Endothelial cell of umbilical vein (primary cell): ENCODE results near the gene UTRN. TPM values are rescaled to one million over a fixed set of nuclear protein-coding genes. Genes with fewer than 3 reads are reported as not detected.

Source experiments
- BruUV-seq: library from RNA; stranded (reverse); fragments of 400-500 nt; replicated peaks from 2 replicates; lab custom pipeline; 2021; lab: Mats Ljungman, UMichigan
- CTCF ChIA-PET: fragments of 300-600, 350-600 bp; sonication (Branson Sonifier 250); formaldehyde crosslinking; loops from one replicate; lab custom pipeline; 2021; ENCODE audit warnings: antibody characterized with exemption, inconsistent platforms; lab: Charles Lee
- POLR2A ChIA-PET: fragments of 300-600, 350-600 bp; sonication (Branson Sonifier 250); formaldehyde crosslinking; loops from one replicate; lab custom pipeline; 2021; ENCODE audit warnings: antibody characterized with exemption, inconsistent platforms; lab: Charles Lee
- DNase-seq: peaks from one replicate; pipeline ENCODE4 v3.0.0-alpha.2; 2011; ENCODE audit warnings: low read depth, low spot score
- FAIRE-seq: peaks from 2 replicates; lab custom pipeline; 2011; peaks lifted over from hg19 to GRCh38; lab: Jason Lieb, UNC
- H2AFZ ChIP-seq: 2 replicates; pipeline ENCODE4 v1.6.0; 2012; ENCODE audit warnings: low read depth, low read length, control low read depth, inconsistent platforms
- H3K27ac ChIP-seq: 2 replicates; pipeline ENCODE4 v1.5.1; 2011; ENCODE audit warnings: low read depth, mild to moderate bottlenecking, control low read depth, low read length, moderate library complexity; ENCODE audit not compliant: insufficient read depth
- H3K27me3 ChIP-seq, 2 experiments: 2 replicates each; pipeline versions ENCODE4 v1.6.0 to v1.6.1; 2011; ENCODE audit warnings: low read length in 2 of 2, mixed read lengths in 1 of 2; ENCODE audit not compliant: control insufficient read depth in 2 of 2, insufficient read depth in 2 of 2
- H3K36me3 ChIP-seq, 2 experiments: 2 replicates in 1 of 2; 3 replicates in 1 of 2; pipeline ENCODE4 v1.5.1; 2011; ENCODE audit warnings: low read length in 2 of 2, mild to moderate bottlenecking in 1 of 2, moderate library complexity in 1 of 2; ENCODE audit not compliant: control insufficient read depth in 2 of 2, insufficient read depth in 2 of 2; ENCODE audit errors: extremely low read depth in 1 of 2
- H3K4me1 ChIP-seq: 3 replicates; pipeline ENCODE4 v1.5.1; 2011; ENCODE audit warnings: mild to moderate bottlenecking, low read length; ENCODE audit not compliant: control insufficient read depth, insufficient read depth; ENCODE audit errors: extremely low read depth
- H3K4me2 ChIP-seq: 2 replicates; pipeline ENCODE4 v1.6.1; 2011; ENCODE audit warnings: low read length, control low read depth, mixed read lengths; ENCODE audit not compliant: insufficient read depth
- H3K4me3 ChIP-seq, 3 experiments: fragments of 200-600 bp in 1 of 3; sonication (generic), shearing (Covaris generic) in 1 of 3; replicated peaks in 1 of 3; 2 replicates each; pipeline ENCODE4 v1.5.1; 2011 to 2016; ENCODE audit warnings: control low read depth in 3 of 3, low read length in 3 of 3, mild to moderate bottlenecking in 2 of 3, inconsistent platforms in 1 of 3, low read depth in 1 of 3, moderate library complexity in 1 of 3; ENCODE audit not compliant: insufficient read depth in 1 of 3
- H3K79me2 ChIP-seq: 2 replicates; pipeline ENCODE4 v1.6.0; 2012; ENCODE audit warnings: low read length, inconsistent platforms; ENCODE audit not compliant: control insufficient read depth, insufficient read depth
- H3K9ac ChIP-seq: replicated peaks from 2 replicates; pipeline ENCODE3; 2011; ENCODE audit warnings: low read length, control low read depth; ENCODE audit not compliant: insufficient read depth; ENCODE audit errors: extremely low read depth
- H3K9me1 ChIP-seq: replicated peaks from 3 replicates; pipeline ENCODE4 v1.6.0; 2011; ENCODE audit warnings: mild to moderate bottlenecking, low read length; ENCODE audit not compliant: control insufficient read depth, insufficient read depth; ENCODE audit errors: extremely low read depth
- H3K9me3 ChIP-seq: replicated peaks from 2 replicates; pipeline ENCODE4 v1.5.1; 2012; ENCODE audit warnings: low read length, inconsistent platforms; ENCODE audit not compliant: control insufficient read depth, insufficient read depth
- H4K20me1 ChIP-seq: replicated peaks from 2 replicates; pipeline ENCODE3; 2011; ENCODE audit warnings: mild to moderate bottlenecking, low read length; ENCODE audit not compliant: control insufficient read depth, insufficient read depth; ENCODE audit errors: extremely low read depth
- EZH2 ChIP-seq: IDR thresholded peaks from 2 replicates; pipeline ENCODE4 v1.6.1; 2012; ENCODE audit warnings: borderline replicate concordance, low read depth, mild to moderate bottlenecking, moderate library complexity, low read length, inconsistent platforms; ENCODE audit not compliant: severe bottlenecking
- FOS ChIP-seq: IDR thresholded peaks from 2 replicates; pipeline ENCODE4 v1.6.1; 2011; ENCODE audit warnings: mild to moderate bottlenecking, low read length, moderate library complexity, borderline replicate concordance; ENCODE audit not compliant: insufficient read depth
- GATA2 ChIP-seq: IDR thresholded peaks from 2 replicates; pipeline ENCODE4 v1.7.0; 2011; ENCODE audit warnings: low read depth, mild to moderate bottlenecking, moderate library complexity, mixed read lengths, low read length; ENCODE audit not compliant: insufficient read length, insufficient read depth
- JUN ChIP-seq: IDR thresholded peaks from 2 replicates; pipeline ENCODE4 v1.6.1; 2011; ENCODE audit warnings: borderline replicate concordance, low read depth; ENCODE audit not compliant: insufficient read length, insufficient read depth
- MYC ChIP-seq: IDR thresholded peaks from one replicate; pipeline ENCODE4 v1.6.1; 2011; ENCODE audit warnings: mild to moderate bottlenecking, low read depth, low read length
- POLR2A ChIP-seq: IDR thresholded peaks from 2 replicates; pipeline ENCODE4 v1.6.1; 2012; ENCODE audit warnings: low read depth, mild to moderate bottlenecking, control low read depth, low read length
- POLR2AphosphoS5 ChIP-seq: IDR thresholded peaks from 2 replicates; pipeline ENCODE4 v1.6.1; 2012; ENCODE audit warnings: low read depth, mild to moderate bottlenecking, control low read depth, low read length, moderate library complexity; ENCODE audit not compliant: insufficient read depth
- dilution Hi-C: fragments of 300-500 bp; cut with MboI; formaldehyde crosslinking; loops from one replicate; pipeline ENCODE4 v1.15.0; 2019; ENCODE audit warnings: low sequenced_read_pairs; ENCODE audit not compliant: extremely low pct_ligation_motif_present
- intact Hi-C: fragments of 100-400 bp; cut with micrococcal nuclease; formaldehyde crosslinking; loops from one replicate; pipeline ENCODE4 v1.10.0; 2022
- polyA plus RNA-seq, 4 experiments: library from polyadenylated mRNA; depleted of rRNA in 3 of 4; stranded (reverse) in 3 of 4; unstranded in 1 of 4; fragments of >200 nt; gene quantifications; 2 replicates each; pipeline versions ENCODE4 v1.2.1 to v1.2.3, GENCODE V29; 2011 to 2012; ENCODE audit warnings: missing spikeins in 1 of 4
- total RNA-seq: library from RNA; stranded (reverse); gene quantifications from 2 replicates; pipeline ENCODE4 v1.2.3, GENCODE V29; 2021
- TF ChIP-seq, protein P1 (sequence below), 2 donors: IDR thresholded peaks; 1 replicate in 1 of 2; 2 replicates in 1 of 2; pipeline ENCODE4 v1.5.1; 2011; ENCODE audit warnings: low read length in 2 of 2, mild to moderate bottlenecking in 2 of 2, moderate library complexity in 2 of 2, control low read depth in 1 of 2, inconsistent platforms in 1 of 2, low read depth in 1 of 2; ENCODE audit not compliant: insufficient read depth in 1 of 2; ENCODE audit errors: extremely low read depth in 1 of 2
- TF ChIP-seq, protein P2 (sequence below): IDR thresholded peaks from 2 replicates; pipeline ENCODE4 v1.6.1; 2011; ENCODE audit not compliant: insufficient read depth, insufficient read length

The UTRN gene
- total and polyA plus RNA-seq, 2 donors (not counting 3 experiments of a cell fraction or from before 2014, with no cell fraction given), result 37.4 to 224 TPM

DNA sequence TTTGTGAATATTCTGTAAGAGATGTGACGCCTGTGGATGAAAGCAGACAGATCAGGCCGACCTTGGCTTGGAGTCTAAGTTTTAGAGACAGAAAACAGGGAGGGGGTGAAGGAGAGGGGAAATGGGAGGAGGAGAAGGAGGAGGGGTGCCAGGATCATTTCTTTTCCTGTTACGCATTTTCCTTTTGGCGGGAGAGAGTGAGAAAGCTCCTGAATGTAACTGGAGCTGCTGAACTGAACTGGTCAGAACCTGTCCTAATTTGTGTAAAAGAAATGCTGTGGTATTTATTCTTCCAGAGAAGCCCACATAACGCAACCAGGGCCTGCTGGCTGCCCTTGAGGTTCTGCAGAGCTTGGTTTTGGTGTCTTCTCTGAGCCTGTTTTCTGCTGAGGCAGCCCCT is 41.9 kb downstream of the UTRN start:
- Histone ChIP-seq H3K27ac (peak overlapping the region; percentile 44), H3K79me2 (peaks cover 38% of the 10 kb centered on the region), H3K4me2 (peak overlapping the region; percentile 47), H4K20me1 (no peaks in the 10 kb centered on the region), H3K36me3 (no peaks in the 10 kb centered on the region), H2AFZ (peak overlapping the region; percentile 1), H3K4me3 (no peak overlapping the region), H3K9me3 (no peaks in the 10 kb centered on the region), H3K27me3 (no peaks in the 10 kb centered on the region), H3K9ac (peak overlapping the region; percentile 40), H3K4me1 (peaks cover 28% of the 10 kb centered on the region), H3K9me1 (no peaks in the 10 kb centered on the region)
- intact Hi-C loops, result no loop called here
- no peak for TF ChIP-seq POLR2A
- FAIRE-seq (peak; percentile 63), DNase-seq (peak; percentile 72)
- BruUV-seq, result no TSS peak
- dilution Hi-C loops, result no loop called here
- ChIA-PET CTCF (interaction anchor here (0.7 to 2.1 kb wide), 5 partner anchors 8 to 155 kb away, joined by 3 to 7 read pairs (median 4); no protein-coding TSS in a partner anchor), POLR2A (interaction anchor here (0.5 kb wide), 1 partner anchor 125 kb away, joined by 3 read pairs; no protein-coding TSS in a partner anchor)

DNA sequence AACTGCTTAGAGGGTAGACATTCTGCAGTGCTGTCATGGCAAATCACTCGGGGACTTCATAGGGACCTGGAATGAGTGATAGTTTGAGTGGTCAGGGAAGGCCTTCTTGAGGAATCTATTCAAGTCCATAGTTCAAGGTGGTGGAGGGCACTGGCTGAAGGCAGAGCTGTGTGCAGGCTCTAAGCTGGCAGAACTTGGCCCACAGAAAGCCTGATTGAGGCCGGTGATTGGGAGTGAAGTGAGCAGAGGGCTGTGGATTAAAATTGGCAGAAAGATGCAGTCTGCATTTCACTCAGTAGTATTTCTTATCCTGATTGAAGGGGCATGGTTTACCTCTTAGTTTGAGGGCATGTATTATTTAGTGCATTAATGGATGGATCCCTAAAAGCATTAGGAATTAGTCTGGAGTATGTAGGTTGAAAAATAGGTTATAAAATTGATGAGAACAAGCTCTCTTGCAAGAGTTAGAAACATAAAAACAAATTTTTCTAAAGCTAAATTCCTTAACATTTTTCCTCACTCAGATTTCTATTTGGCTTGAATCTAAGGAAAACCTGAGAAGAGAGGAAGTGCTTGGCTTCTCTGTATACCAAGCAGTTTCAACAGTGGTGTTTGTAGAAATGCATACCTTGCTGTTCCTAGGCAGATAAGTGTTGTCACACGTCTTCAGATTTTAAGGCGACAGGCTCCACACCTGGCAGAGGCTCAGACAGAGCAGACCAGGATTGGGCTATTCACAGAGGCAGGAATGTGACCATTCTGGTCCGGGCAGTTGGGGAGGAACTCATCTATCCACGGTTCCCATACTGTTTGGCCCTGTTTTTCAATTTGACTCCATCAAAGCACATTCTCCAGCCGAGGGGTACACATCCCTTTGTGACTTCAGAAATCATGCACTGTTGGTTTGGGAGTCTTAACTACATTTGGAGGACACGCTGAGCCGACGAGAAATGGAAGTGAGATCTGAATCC is 45.2 kb downstream of the UTRN start:
- BruUV-seq, result no TSS peak
- Histone ChIP-seq H3K4me2 (no peak overlapping the region), H3K4me1 (peaks cover 32% of the 10 kb centered on the region), H3K9ac (no peak overlapping the region), H3K27me3 (no peaks in the 10 kb centered on the region), H3K9me3 (no peaks in the 10 kb centered on the region), H2AFZ (no peak overlapping the region), H4K20me1 (peaks cover 2% of the 10 kb centered on the region), H3K27ac (no peak overlapping the region), H3K79me2 (peaks cover 37% of the 10 kb centered on the region), H3K36me3 (no peaks in the 10 kb centered on the region), H3K4me3 (no peak overlapping the region), H3K9me1 (no peaks in the 10 kb centered on the region)
- ChIA-PET POLR2A (no interaction called here), CTCF (interaction anchor here (1.5 kb wide), 1 partner anchor 152 kb away, joined by 3 read pairs; no protein-coding TSS in a partner anchor)
- FAIRE-seq (no peak), DNase-seq (no peak)
- dilution Hi-C loops, result no loop called here
- TF ChIP-seq, protein P1, sequence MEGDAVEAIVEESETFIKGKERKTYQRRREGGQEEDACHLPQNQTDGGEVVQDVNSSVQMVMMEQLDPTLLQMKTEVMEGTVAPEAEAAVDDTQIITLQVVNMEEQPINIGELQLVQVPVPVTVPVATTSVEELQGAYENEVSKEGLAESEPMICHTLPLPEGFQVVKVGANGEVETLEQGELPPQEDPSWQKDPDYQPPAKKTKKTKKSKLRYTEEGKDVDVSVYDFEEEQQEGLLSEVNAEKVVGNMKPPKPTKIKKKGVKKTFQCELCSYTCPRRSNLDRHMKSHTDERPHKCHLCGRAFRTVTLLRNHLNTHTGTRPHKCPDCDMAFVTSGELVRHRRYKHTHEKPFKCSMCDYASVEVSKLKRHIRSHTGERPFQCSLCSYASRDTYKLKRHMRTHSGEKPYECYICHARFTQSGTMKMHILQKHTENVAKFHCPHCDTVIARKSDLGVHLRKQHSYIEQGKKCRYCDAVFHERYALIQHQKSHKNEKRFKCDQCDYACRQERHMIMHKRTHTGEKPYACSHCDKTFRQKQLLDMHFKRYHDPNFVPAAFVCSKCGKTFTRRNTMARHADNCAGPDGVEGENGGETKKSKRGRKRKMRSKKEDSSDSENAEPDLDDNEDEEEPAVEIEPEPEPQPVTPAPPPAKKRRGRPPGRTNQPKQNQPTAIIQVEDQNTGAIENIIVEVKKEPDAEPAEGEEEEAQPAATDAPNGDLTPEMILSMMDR (IDR thresholded peaks at IDR 0.05; ENCODE audit: extremely low read depth in 1 of 2, insufficient read depth in 1 of 2, low read depth in 1 of 2, low read length in 2 of 2), result no peak
- TF ChIP-seq, protein P2, sequence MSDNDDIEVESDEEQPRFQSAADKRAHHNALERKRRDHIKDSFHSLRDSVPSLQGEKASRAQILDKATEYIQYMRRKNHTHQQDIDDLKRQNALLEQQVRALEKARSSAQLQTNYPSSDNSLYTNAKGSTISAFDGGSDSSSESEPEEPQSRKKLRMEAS, result no peak
- no peak for TF ChIP-seq MYC
- no peak for TF ChIP-seq GATA2
- no peak for TF ChIP-seq FOS
- TF ChIP-seq JUN, result no peak
- TF ChIP-seq POLR2A, result no peak
- TF ChIP-seq EZH2, result no peak
- no peak for TF ChIP-seq POLR2AphosphoS5
- intact Hi-C loops, result no loop called here
